GM12891 (cell line): Measurements from ENCODE around the gene PCDHB6.
"Not testable (repeated sequence)": the region's sequence is repeated elsewhere in the genome, so short reads cannot be mapped to it uniquely, and the experiment has no call there.

ENCODE experiments used
- DNase-seq: peaks from one replicate; pipeline ENCODE4 v3.0.0; 2011; ENCODE audit warnings: low spot score; ENCODE audit not compliant: insufficient read length
- FAIRE-seq: peaks from 2 replicates; lab custom pipeline; 2011; peaks lifted over from hg19 to GRCh38; lab: Jason Lieb, UNC
- PAX5 ChIP-seq: IDR thresholded peaks from 2 replicates; pipeline ENCODE4 v1.6.1; 2011; ENCODE audit warnings: low read length, moderate library complexity, mild to moderate bottlenecking; ENCODE audit not compliant: insufficient read depth, severe bottlenecking
- POLR2A ChIP-seq: IDR thresholded peaks from 2 replicates; pipeline ENCODE4 v1.6.1; 2011; ENCODE audit warnings: low read depth, low read length, control low read depth
- POLR2AphosphoS5 ChIP-seq: IDR thresholded peaks from 2 replicates; pipeline ENCODE4 v1.6.1; 2011; ENCODE audit warnings: low read depth, low read length, control low read depth
- POU2F2 ChIP-seq: IDR thresholded peaks from 2 replicates; pipeline ENCODE4 v1.6.1; 2011; ENCODE audit warnings: low read depth, mild to moderate bottlenecking, control low read depth, low read length, moderate library complexity
- SPI1 ChIP-seq: IDR thresholded peaks from 2 replicates; pipeline ENCODE4 v1.6.1; 2011; ENCODE audit warnings: low read depth, low read length, control low read depth
- TAF1 ChIP-seq: IDR thresholded peaks from 2 replicates; pipeline ENCODE4 v1.6.1; 2011; ENCODE audit warnings: low read depth, low read length, control low read depth

The PCDHB6 gene

DNA sequence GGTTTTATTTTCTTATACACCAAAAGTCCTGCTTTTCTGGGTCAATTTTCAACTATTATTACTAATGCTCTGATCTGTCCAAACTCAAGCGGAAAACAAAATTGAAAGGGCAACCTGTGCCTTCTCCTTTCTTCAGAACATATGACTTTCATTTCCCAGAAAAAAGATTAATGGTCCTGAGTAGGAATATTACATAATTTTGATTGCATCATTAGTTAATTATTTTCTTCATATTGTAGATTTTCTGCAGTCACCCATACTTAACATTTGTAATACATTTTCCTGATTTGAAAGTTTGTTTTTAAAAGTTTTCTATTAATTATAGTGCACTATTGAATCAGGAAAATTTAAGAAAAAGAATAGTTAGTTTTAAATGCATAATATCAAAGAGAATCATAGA, 26.1 kb downstream of the PCDHB6 start:
- DNase-seq (no peak), FAIRE-seq (no peak)
- TF ChIP-seq SPI1 (no peak), POLR2A (no peak), POLR2AphosphoS5 (no peak)

DNA sequence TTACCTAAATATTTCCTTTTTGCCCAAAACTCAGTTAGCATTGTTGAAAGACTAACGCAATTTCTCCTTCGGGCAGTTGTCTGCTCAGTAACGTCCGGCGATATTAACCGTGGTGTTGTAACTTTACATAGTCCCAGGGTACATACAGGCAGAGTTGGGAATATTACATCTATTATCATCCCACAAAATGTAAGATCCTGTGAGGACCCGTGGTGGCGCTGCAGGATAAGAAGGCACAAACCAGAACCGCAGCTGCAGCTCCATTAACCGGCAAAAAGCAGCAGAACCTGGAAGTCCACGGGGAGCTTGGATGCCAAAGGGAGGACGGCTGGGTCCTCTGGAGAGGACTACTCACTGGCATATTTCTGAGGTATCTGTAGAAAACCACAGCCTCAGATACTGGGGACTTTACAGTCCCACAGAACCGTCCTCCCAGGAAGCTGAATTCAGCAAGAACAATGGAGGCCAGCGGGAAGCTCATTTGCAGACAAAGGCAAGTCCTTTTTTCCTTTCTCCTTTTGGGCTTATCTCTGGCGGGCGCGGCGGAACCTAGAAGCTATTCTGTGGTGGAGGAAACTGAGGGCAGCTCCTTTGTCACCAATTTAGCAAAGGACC, 27.8 kb downstream of the PCDHB6 start, which contains the start of gene PCDHB8:
Gene PCDHB8 (plus strand): TSS at position 214 of the 615 bp plus-strand sequence. CDS start 245 bp downstream, at position 459.
- peak; percentile 20 for FAIRE-seq

DNA sequence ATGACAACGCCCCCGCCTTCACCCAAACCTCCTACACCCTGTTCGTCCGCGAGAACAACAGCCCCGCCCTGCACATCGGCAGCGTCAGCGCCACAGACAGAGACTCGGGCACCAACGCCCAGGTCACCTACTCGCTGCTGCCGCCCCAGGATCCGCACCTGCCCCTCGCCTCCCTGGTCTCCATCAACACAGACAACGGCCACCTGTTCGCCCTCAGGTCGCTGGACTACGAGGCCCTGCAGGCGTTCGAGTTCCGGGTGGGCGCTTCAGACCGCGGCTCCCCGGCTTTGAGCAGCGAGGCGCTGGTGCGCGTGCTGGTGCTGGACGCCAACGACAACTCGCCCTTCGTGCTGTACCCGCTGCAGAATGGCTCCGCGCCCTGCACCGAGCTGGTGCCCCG, 29.5 kb downstream of the PCDHB6 start:
- not testable (repeated sequence) for FAIRE-seq, DNase-seq

More for the DNA sequence above, 27.8 kb downstream of the PCDHB6 start, which contains the start of gene PCDHB8:
- not testable (repeated sequence) for DNase-seq

DNA sequence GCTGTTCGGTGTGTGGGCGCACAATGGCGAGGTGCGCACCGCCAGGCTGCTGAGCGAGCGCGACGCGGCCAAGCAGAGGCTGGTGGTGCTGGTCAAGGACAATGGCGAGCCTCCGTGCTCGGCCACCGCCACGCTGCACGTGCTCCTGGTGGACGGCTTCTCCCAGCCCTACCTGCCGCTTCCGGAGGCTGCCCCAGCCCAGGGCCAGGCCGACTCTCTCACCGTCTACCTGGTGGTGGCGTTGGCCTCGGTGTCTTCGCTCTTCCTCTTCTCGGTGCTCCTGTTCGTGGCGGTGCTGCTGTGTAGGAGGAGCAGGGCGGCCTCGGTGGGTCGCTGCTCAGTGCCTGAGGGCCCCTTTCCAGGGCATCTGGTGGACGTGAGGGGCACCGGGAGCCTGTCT, 30.0 kb downstream of the PCDHB6 start:
- FAIRE-seq, DNase-seq: not testable (repeated sequence)

DNA sequence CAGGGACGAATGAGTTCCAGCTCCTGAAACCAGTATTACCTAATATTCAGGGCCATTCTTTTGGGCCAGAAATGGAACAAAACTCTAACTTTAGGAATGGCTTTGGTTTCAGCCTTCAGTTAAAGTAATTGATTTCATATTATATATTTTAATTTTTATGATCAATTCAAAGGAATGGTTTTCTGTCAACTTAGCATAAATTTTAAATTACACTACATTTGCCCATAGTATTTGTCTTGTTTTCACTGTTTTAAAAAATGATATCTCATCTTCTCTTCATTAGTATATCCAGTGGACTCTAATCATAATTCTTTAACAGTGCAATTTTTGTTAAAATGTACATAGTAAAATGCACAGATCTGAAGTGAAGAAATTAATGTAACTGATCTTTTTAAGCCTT, 30.5 kb downstream of the PCDHB6 start:
- TF ChIP-seq PAX5 (no peak), POLR2A (no peak), POU2F2 (no peak), SPI1 (no peak), POLR2AphosphoS5 (no peak), TAF1 (no peak)
- DNase-seq (no peak), FAIRE-seq (no peak)

DNA sequence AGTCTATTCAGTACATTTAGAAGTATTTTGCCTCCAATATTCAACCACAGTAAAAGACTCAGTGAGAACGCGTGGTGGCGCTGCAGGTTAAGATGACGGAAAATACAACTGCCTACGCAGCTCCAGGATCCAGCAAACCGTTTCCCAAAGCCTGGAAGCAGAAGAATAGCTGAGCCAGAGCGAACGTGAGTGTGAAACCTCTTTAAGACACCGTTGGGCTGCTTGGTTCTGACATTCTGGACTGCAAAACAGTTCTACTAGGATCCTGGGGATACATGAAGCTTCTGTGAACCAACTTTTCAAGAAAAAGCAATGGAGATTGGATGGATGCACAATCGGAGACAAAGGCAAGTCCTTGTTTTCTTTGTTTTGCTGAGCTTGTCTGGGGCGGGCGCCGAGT, 32.4 kb downstream of the PCDHB6 start, which contains the start of gene PCDHB16:
Gene PCDHB16 (plus strand): TSS at position 140 of the 400 bp plus-strand sequence. CDS start 173 bp downstream, at position 313.
- no peak for TF ChIP-seq TAF1
- TF ChIP-seq POLR2A, result no peak
- TF ChIP-seq POU2F2, result no peak
- TF ChIP-seq POLR2AphosphoS5, result no peak
- no peak for TF ChIP-seq PAX5
- TF ChIP-seq SPI1, result no peak
- FAIRE-seq (no peak), DNase-seq (no peak)

DNA sequence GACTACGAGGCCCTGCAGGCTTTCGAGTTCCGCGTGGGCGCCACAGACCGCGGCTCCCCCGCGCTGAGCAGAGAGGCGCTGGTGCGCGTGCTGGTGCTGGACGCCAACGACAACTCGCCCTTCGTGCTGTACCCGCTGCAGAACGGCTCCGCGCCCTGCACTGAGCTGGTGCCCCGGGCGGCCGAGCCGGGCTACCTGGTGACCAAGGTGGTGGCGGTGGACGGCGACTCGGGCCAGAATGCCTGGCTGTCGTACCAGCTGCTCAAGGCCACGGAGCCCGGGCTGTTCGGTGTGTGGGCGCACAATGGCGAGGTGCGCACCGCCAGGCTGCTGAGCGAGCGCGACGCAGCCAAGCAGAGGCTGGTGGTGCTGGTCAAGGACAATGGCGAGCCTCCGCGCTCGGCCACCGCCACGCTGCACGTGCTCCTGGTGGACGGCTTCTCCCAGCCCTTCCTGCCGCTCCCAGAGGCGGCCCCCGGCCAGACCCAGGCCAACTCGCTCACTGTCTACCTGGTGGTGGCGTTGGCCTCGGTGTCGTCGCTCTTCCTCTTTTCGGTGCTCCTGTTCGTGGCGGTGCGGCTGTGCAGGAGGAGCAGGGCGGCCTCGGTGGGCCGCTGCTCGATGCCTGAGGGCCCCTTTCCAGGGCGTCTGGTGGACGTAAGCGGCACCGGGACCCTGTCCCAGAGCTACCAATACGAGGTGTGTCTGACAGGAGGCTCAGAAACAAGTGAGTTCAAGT, 34.4 kb downstream of the PCDHB6 start:
- FAIRE-seq, DNase-seq: not testable (repeated sequence)

DNA sequence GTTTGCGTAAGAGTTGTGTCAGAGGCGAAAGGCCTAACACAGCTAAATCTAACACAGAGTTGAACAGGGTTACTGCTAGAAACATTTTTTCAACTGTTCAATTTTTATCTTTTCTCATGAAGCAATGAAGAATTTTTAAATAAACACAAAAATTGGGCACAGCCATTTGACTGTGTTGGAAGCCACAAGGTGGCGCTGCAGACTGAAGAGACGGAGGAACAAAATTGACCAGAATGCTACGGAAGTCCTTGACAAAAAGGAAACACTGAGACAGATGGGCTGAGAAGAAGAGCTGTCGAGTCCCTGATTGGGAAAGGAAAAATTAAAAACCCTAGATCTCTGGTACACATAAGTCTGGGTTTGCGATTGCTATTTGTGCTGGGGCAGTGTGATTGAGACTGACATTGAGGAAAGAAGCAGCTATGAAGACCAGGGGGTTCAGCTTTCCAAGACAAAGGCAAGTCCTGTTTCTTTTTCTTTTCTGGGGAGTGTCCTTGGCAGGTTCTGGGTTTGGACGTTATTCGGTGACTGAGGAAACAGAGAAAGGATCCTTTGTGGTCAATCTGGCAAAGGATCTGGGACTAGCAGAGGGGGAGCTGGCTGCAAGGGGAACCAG, 37.1 kb downstream of the PCDHB6 start, which contains the start of gene PCDHB9:
Gene PCDHB9 (plus strand): TSS at position 265 of the 616 bp plus-strand sequence. CDS start 158 bp downstream, at position 423.
- TF ChIP-seq TAF1 (no peak), POU2F2 (no peak), POLR2AphosphoS5 (no peak), POLR2A (no peak), SPI1 (no peak), PAX5 (no peak)
- FAIRE-seq (no peak), DNase-seq (no peak)

DNA sequence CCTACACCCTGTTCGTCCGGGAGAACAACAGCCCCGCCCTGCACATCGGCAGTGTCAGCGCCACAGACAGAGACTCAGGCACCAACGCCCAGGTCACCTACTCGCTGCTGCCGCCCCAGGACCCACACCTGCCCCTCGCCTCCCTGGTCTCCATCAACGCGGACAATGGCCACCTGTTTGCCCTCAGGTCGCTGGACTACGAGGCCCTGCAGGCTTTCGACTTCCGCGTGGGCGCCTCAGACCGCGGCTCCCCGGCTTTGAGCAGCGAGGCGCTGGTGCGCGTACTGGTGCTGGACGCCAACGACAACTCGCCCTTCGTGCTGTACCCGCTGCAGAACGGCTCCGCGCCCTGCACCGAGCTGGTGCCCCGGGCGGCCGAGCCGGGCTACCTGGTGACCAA, 38.8 kb downstream of the PCDHB6 start:
- DNase-seq, FAIRE-seq: not testable (repeated sequence)

DNA sequence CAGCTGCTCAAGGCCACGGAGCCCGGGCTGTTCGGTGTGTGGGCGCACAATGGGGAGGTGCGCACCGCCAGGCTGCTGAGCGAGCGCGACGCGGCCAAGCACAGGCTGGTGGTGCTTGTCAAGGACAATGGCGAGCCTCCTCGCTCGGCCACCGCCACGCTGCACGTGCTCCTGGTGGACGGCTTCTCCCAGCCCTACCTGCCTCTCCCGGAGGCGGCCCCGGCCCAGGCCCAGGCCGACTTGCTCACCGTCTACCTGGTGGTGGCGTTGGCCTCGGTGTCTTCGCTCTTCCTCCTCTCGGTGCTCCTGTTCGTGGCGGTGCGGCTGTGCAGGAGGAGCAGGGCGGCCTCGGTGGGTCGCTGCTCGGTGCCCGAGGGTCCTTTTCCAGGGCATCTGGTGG, 39.3 kb downstream of the PCDHB6 start:
- FAIRE-seq, DNase-seq: not testable (repeated sequence)

DNA sequence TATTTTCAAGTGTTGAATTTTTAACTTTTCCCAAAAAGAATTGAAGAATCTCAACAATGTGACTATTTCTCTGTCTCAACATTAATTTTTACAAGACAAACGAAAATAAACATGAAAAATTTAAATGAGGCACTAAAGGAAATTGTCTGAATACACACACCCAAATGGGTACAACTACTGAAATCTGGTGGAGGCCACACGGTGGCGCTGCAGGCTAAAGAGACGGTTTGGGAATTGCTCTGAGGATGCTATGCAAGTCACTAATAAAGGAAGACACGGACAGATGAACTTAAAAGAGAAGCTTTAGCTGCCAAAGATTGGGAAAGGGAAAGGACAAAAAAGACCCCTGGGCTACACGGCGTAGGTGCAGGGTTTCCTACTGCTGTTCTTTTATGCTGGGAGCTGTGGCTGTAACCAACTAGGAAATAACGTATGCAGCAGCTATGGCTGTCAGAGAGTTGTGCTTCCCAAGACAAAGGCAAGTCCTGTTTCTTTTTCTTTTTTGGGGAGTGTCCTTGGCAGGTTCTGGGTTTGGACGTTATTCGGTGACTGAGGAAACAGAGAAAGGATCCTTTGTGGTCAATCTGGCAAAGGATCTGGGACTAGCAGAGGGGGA, 42.4 kb downstream of the PCDHB6 start, which contains the start of gene PCDHB10:
Gene PCDHB10 (plus strand): TSS at position 244 of the 616 bp plus-strand sequence. CDS start 200 bp downstream, at position 444.
- no peak for TF ChIP-seq TAF1
- TF ChIP-seq POLR2AphosphoS5, result no peak
- TF ChIP-seq PAX5, result no peak
- no peak for TF ChIP-seq POLR2A
- TF ChIP-seq POU2F2, result no peak
- TF ChIP-seq SPI1, result no peak
- FAIRE-seq (no peak), DNase-seq (no peak)

DNA sequence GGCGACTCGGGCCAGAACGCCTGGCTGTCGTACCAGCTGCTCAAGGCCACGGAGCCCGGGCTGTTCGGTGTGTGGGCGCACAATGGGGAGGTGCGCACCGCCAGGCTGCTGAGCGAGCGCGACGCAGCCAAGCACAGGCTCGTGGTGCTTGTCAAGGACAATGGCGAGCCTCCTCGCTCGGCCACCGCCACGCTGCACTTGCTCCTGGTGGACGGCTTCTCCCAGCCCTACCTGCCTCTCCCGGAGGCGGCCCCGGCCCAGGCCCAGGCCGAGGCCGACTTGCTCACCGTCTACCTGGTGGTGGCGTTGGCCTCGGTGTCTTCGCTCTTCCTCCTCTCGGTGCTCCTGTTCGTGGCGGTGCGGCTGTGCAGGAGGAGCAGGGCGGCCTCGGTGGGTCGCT, 44.5 kb downstream of the PCDHB6 start:
- DNase-seq, FAIRE-seq: not testable (repeated sequence)
